Loucy (cell line): Measurements from ENCODE around the gene STYXL2.
A peak's percentile ranks its signal among the peaks of the same experiment; 100 is the strongest.

Source experiments
- H2AFZ ChIP-seq: fragments of 200-600 bp; sonication (generic); 2 replicates; pipeline ENCODE4 v1.6.0; 2016; ENCODE audit warnings: antibody characterized with exemption, mild to moderate bottlenecking, low read length, moderate library complexity
- H3F3A ChIP-seq: fragments of 200-600 bp; 2 replicates; pipeline ENCODE4 v1.6.0; 2016; ENCODE audit warnings: antibody characterized with exemption, low read depth, mild to moderate bottlenecking
- H3K27me3 ChIP-seq: fragments of 200-600 bp; sonication (generic); 2 replicates; pipeline ENCODE4 v1.6.1; 2014; ENCODE audit warnings: low read length, mild to moderate bottlenecking; ENCODE audit not compliant: insufficient read depth, poor library complexity, severe bottlenecking
- H3K36me3 ChIP-seq: fragments of 200-600 bp; sonication (generic); 2 replicates; pipeline ENCODE4 v1.6.1; 2016; ENCODE audit warnings: low read length; ENCODE audit not compliant: insufficient read depth
- H3K4me1 ChIP-seq: fragments of 200-600 bp; sonication (generic); 2 replicates; pipeline ENCODE4 v1.5.1; 2014; ENCODE audit warnings: low read length, mild to moderate bottlenecking; ENCODE audit not compliant: insufficient read depth, poor library complexity, severe bottlenecking
- H3K4me2 ChIP-seq: fragments of 200-600 bp; sonication (generic); 2 replicates; pipeline ENCODE4 v1.6.0; 2014; ENCODE audit warnings: antibody characterized with exemption, low read length, low read depth, mild to moderate bottlenecking; ENCODE audit not compliant: poor library complexity, severe bottlenecking
- H3K4me3 ChIP-seq: fragments of 200-600 bp; sonication (generic); 2 replicates; pipeline ENCODE4 v1.5.1; 2014; ENCODE audit warnings: low read length, mild to moderate bottlenecking, mixed read lengths; ENCODE audit not compliant: poor library complexity, severe bottlenecking
- H3K79me2 ChIP-seq: fragments of 200-600 bp; sonication (generic); 2 replicates; pipeline ENCODE4 v1.6.1; 2014; ENCODE audit warnings: low read length; ENCODE audit not compliant: insufficient read depth
- H3K9ac ChIP-seq: fragments of 200-600 bp; sonication (generic); 2 replicates; pipeline ENCODE4 v1.6.0; 2014; ENCODE audit warnings: mild to moderate bottlenecking, low read depth, low read length, moderate library complexity; ENCODE audit not compliant: poor library complexity, severe bottlenecking
- H3K9me2 ChIP-seq: fragments of 200-600 bp; sonication (generic); replicated peaks from 2 replicates; pipeline ENCODE4 v1.6.1; 2016; ENCODE audit warnings: low read depth, low read length, mixed read lengths
- H3K9me3 ChIP-seq: fragments of 200-600 bp; sonication (generic); 2 replicates; pipeline ENCODE4 v1.6.1; 2014; ENCODE audit warnings: mild to moderate bottlenecking, antibody characterized with exemption, low read length, low read depth; ENCODE audit not compliant: insufficient read depth
- H4K20me1 ChIP-seq: fragments of 200-600 bp; sonication (generic); 2 replicates; pipeline ENCODE4 v1.6.0; 2014; ENCODE audit warnings: antibody characterized with exemption, low read length, mild to moderate bottlenecking; ENCODE audit not compliant: insufficient read depth, poor library complexity, severe bottlenecking
- EZH2phosphoT487 ChIP-seq: fragments of 200-600 bp; IDR thresholded peaks from 2 replicates; pipeline ENCODE4 v1.6.1; 2018; ENCODE audit warnings: antibody characterized with exemption, mild to moderate bottlenecking, moderate library complexity, borderline replicate concordance
- TF ChIP-seq, protein P1 (sequence below): fragments of 200-600 bp; sonication (generic); conservative IDR thresholded peaks from 2 replicates; pipeline ENCODE4 v1.5.1; 2014; ENCODE audit warnings: mild to moderate bottlenecking, antibody characterized with exemption, low read length

The STYXL2 gene

DNA sequence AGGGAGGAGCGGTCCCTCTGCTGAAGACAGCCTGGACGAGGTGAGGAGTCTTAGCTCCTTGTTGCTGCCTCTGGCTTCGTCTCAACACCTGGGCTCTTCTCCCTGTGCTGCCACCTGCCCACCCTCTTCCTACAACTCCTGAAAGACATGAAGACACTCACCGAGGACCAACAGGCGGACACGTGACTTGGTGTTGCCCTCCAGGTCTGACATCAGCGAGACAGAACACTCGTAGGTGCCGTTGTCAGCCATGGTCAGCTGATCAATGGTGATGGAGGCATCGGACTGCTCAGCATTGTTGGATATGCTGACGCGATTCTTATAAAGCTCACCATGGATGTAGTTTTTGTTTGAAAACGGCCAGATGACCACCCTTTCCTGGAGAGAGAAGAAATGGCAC is 25.1 kb upstream of the STYXL2 start:
- H3K4me2 ChIP-seq: no peak overlapping the region
- H3F3A ChIP-seq: no peaks in the 10 kb centered on the region
- H3K9me3 ChIP-seq: no peaks in the 10 kb centered on the region
- no peaks in the 10 kb centered on the region for H3K27me3 ChIP-seq
- no peak overlapping the region for H3K4me3 ChIP-seq
- no peaks in the 10 kb centered on the region for H3K4me1 ChIP-seq
- no peak overlapping the region for H2AFZ ChIP-seq
- H3K36me3 ChIP-seq: peaks cover 73% of the 10 kb centered on the region; the same call in 1 of the 2 replicates
- H3K79me2 ChIP-seq: no peaks in the 10 kb centered on the region
- no peak for TF ChIP-seq EZH2phosphoT487
- TF ChIP-seq, protein P1, sequence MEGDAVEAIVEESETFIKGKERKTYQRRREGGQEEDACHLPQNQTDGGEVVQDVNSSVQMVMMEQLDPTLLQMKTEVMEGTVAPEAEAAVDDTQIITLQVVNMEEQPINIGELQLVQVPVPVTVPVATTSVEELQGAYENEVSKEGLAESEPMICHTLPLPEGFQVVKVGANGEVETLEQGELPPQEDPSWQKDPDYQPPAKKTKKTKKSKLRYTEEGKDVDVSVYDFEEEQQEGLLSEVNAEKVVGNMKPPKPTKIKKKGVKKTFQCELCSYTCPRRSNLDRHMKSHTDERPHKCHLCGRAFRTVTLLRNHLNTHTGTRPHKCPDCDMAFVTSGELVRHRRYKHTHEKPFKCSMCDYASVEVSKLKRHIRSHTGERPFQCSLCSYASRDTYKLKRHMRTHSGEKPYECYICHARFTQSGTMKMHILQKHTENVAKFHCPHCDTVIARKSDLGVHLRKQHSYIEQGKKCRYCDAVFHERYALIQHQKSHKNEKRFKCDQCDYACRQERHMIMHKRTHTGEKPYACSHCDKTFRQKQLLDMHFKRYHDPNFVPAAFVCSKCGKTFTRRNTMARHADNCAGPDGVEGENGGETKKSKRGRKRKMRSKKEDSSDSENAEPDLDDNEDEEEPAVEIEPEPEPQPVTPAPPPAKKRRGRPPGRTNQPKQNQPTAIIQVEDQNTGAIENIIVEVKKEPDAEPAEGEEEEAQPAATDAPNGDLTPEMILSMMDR: no peak
- no peaks in the 10 kb centered on the region for H3K9me2 ChIP-seq
- no peak overlapping the region for H3K9ac ChIP-seq
- no peaks in the 10 kb centered on the region for H4K20me1 ChIP-seq

DNA sequence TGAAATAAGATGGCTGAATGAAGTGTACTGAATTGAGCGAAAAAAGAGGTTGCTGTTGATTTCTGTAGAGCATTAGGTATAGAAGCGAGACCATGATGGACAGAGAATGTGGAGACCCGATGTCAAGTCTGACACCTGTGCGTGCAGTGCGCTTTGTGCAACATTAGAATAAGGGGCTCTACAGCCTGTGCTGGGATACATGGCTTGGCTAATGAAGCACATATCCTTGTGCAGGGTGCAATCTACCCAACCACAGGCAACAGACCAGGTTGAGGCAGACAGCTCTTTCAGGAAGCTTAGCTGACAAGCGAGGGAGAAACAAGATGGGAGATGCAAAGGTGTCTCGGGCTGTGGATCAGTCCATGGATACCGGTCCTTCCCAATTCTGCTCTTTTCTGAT is 22.6 kb upstream of the STYXL2 start:
- H3K4me2 ChIP-seq: no peak overlapping the region
- no peaks in the 10 kb centered on the region for H3K9me2 ChIP-seq
- no peaks in the 10 kb centered on the region for H3K27me3 ChIP-seq
- H3F3A ChIP-seq: no peaks in the 10 kb centered on the region
- H2AFZ ChIP-seq: no peak overlapping the region
- TF ChIP-seq EZH2phosphoT487: no peak
- TF ChIP-seq, protein P1: no peak
- no peaks in the 10 kb centered on the region for H3K9me3 ChIP-seq
- H3K36me3 ChIP-seq: peaks cover 52% of the 10 kb centered on the region; the same call in 1 of the 2 replicates
- H3K79me2 ChIP-seq: peaks cover 11% of the 10 kb centered on the region; the same call in 1 of the 2 replicates
- no peaks in the 10 kb centered on the region for H4K20me1 ChIP-seq
- H3K9ac ChIP-seq: no peak overlapping the region
- H3K4me1 ChIP-seq: peaks cover 14% of the 10 kb centered on the region
- H3K4me3 ChIP-seq: no peak overlapping the region

DNA sequence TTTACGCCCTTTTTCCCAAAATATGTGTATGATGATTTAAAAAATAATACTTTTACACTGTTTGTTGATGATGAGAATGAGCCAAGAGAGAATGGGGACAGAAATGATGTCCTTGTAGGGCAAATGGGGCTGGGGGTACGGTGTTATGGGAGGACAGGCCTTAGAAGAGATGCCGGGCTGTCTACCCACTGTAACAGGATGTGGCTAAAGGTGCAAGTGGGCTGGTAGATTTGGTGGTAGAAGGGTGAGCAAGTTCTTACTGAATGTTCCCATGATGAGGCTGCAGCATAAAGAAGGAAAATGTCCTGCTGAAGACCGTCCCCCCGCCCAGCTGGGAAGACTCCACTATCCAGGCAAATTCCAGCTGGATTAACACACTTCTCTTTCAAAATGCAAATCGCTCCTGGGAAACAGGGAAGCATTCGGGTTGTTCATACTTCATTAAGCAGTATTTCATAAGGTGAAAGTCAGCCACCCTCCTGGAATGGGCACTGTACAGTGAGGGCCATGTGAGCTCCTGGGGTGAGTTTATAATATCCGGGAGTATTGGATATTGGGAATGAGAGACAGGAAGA is 17.7 kb upstream of the STYXL2 start:
- H3F3A ChIP-seq: no peaks in the 10 kb centered on the region
- no peaks in the 10 kb centered on the region for H3K27me3 ChIP-seq
- H3K79me2 ChIP-seq: peaks cover 60% of the 10 kb centered on the region; the same call in 1 of the 2 replicates
- H3K4me1 ChIP-seq: peaks cover 51% of the 10 kb centered on the region
- H3K36me3 ChIP-seq: peaks cover 16% of the 10 kb centered on the region; the same call in 1 of the 2 replicates
- peaks cover 13% of the 10 kb centered on the region for H4K20me1 ChIP-seq
- TF ChIP-seq, protein P1: no peak
- H3K9me3 ChIP-seq: no peaks in the 10 kb centered on the region
- peak overlapping the region; percentile 54 for H3K9ac ChIP-seq
- no peaks in the 10 kb centered on the region for H3K9me2 ChIP-seq
- H3K4me2 ChIP-seq: peak overlapping the region; percentile 83
- H3K4me3 ChIP-seq: peak overlapping the region; percentile 40
- H2AFZ ChIP-seq: no peak overlapping the region
